GM23338 (cell line): ENCODE results near the gene EHD1. TPM values are rescaled to one million over a fixed set of nuclear protein-coding genes. Genes with fewer than 3 reads are reported as not detected.

Experiments
- ATAC-seq: fragments of 200-7000 bp; cut with Tn5 transposase; 3 replicates; pipeline ENCODE4 v1.9.1; 2020
- DNase-seq: peaks from one replicate; pipeline ENCODE4 v3.0.0-alpha.2; 2015; ENCODE audit warnings: low spot score
- H2AFZ ChIP-seq: fragments of 200-600 bp; sonication (generic); 2 replicates; pipeline ENCODE4 v1.8.0; 2016; ENCODE audit warnings: antibody characterized with exemption, mild to moderate bottlenecking, moderate library complexity
- H3F3A ChIP-seq: fragments of 200-600 bp; sonication (generic); replicated peaks from 2 replicates; pipeline ENCODE4 v1.8.0; 2017; ENCODE audit warnings: antibody characterized with exemption, mixed run types, low read depth
- H3K27ac ChIP-seq: fragments of 200-600 bp; sonication (generic); 2 replicates; pipeline ENCODE4 v1.6.1; 2016; ENCODE audit warnings: low read depth
- H3K27me3 ChIP-seq: fragments of 200-600 bp; sonication (generic); 2 replicates; pipeline ENCODE4 v1.8.0; 2016; ENCODE audit warnings: mild to moderate bottlenecking, mixed run types, moderate library complexity; ENCODE audit not compliant: insufficient read depth
- H3K36me3 ChIP-seq: fragments of 200-600 bp; sonication (generic); 2 replicates; pipeline ENCODE4 v1.8.0; 2016; ENCODE audit warnings: mild to moderate bottlenecking; ENCODE audit not compliant: insufficient read depth
- H3K4me1 ChIP-seq: fragments of 200-600 bp; sonication (generic); 2 replicates; pipeline ENCODE4 v1.8.0; 2016; ENCODE audit warnings: mild to moderate bottlenecking, moderate library complexity; ENCODE audit not compliant: insufficient read depth
- H3K4me2 ChIP-seq: fragments of 200-600 bp; sonication (generic); 2 replicates; pipeline ENCODE4 v1.7.1; 2017; ENCODE audit warnings: mixed run types
- H3K4me3 ChIP-seq: fragments of 200-600 bp; sonication (generic); 2 replicates; pipeline ENCODE4 v1.6.1; 2016; ENCODE audit warnings: mixed run types
- H3K79me2 ChIP-seq: fragments of 200-600 bp; sonication (generic); replicated peaks from 2 replicates; pipeline ENCODE4 v1.8.0; 2017; ENCODE audit warnings: mild to moderate bottlenecking; ENCODE audit not compliant: insufficient read depth
- H3K9me2 ChIP-seq: fragments of 200-600 bp; sonication (generic); 2 replicates; pipeline ENCODE4 v1.8.0; 2017; ENCODE audit not compliant: insufficient read depth
- H4K20me1 ChIP-seq: fragments of 200-600 bp; sonication (generic); replicated peaks from 2 replicates; pipeline ENCODE4 v1.8.0; 2017; ENCODE audit warnings: mild to moderate bottlenecking; ENCODE audit not compliant: insufficient read depth
- H3K27ac Mint-ChIP-seq: 2 replicates; pipeline ENCODE4 v1.8.0; 2020; ENCODE audit warnings: inconsistent platforms, mild to moderate bottlenecking, moderate library complexity, mixed read lengths
- H3K27me3 Mint-ChIP-seq: 3 replicates; pipeline ENCODE4 v1.8.0; 2022; ENCODE audit warnings: low read depth, mild to moderate bottlenecking, moderate library complexity, mixed read lengths, inconsistent platforms; ENCODE audit not compliant: insufficient read depth, poor library complexity
- H3K36me3 Mint-ChIP-seq: 3 replicates; pipeline ENCODE4 v1.8.0; 2021; ENCODE audit warnings: low read depth, mild to moderate bottlenecking, inconsistent platforms, moderate library complexity, mixed read lengths
- H3K4me1 Mint-ChIP-seq: 3 replicates; pipeline ENCODE4 v1.8.0; 2020; ENCODE audit warnings: mild to moderate bottlenecking, inconsistent platforms, mixed read lengths
- H3K4me3 Mint-ChIP-seq: 3 replicates; pipeline ENCODE4 v1.8.0; 2021; ENCODE audit warnings: moderate library complexity, mild to moderate bottlenecking, inconsistent platforms, mixed read lengths
- H3K9me3 Mint-ChIP-seq: 3 replicates; pipeline ENCODE4 v1.8.0; 2020; ENCODE audit warnings: moderate library complexity, mild to moderate bottlenecking, inconsistent platforms, mixed read lengths
- CREB1 ChIP-seq: fragments of 250-450 bp; sonication (Bioruptor Pico); IDR thresholded peaks from 2 replicates; pipeline ENCODE4 v1.5.0; 2020; ENCODE audit warnings: low read depth, mild to moderate bottlenecking, moderate library complexity
- ETS1 ChIP-seq: IDR thresholded peaks from 2 replicates; pipeline ENCODE4 v1.6.1; 2016; ENCODE audit warnings: antibody characterized with exemption
- JUNB ChIP-seq: IDR thresholded peaks from one replicate; pipeline ENCODE4 v1.6.1; 2016; ENCODE audit warnings: antibody characterized with exemption; ENCODE audit not compliant: unreplicated experiment
- NANOG ChIP-seq: IDR thresholded peaks from 2 replicates; pipeline ENCODE4 v1.6.1; 2016; ENCODE audit warnings: antibody characterized with exemption, borderline replicate concordance
- POLR2AphosphoS5 ChIP-seq: IDR thresholded peaks from 2 replicates; pipeline ENCODE4 v1.6.1; 2016; ENCODE audit warnings: antibody characterized with exemption, low read depth
- STAT1 ChIP-seq: IDR thresholded peaks from one replicate; pipeline ENCODE4 v1.6.1; 2016; ENCODE audit warnings: antibody characterized with exemption; ENCODE audit not compliant: unreplicated experiment
- ZNF331 ChIP-seq: fragments of 250-450 bp; sonication (Bioruptor Pico); IDR thresholded peaks from 2 replicates; pipeline ENCODE4 v1.5.0; 2020; ENCODE audit warnings: low read depth, mild to moderate bottlenecking, moderate library complexity
- ZNF462 ChIP-seq: fragments of 250-450 bp; sonication (Bioruptor Pico); IDR thresholded peaks from 2 replicates; pipeline ENCODE4 v1.5.0; 2020; ENCODE audit warnings: mild to moderate bottlenecking, moderate library complexity
- polyA plus RNA-seq: library from polyadenylated mRNA; unstranded; fragments of >200 nt; fragmentation: Nextera tagmentation; extraction: Ambion mirVana; gene quantifications from 2 replicates; pipeline ENCODE4 v1.2.1, GENCODE V29; 2016
- total RNA-seq: library from RNA; depleted of rRNA; stranded (reverse); fragments of >200 nt; shearing (Covaris generic); gene quantifications from 2 replicates; pipeline ENCODE4 v1.2.3, GENCODE V29; 2014
- TF ChIP-seq, protein P1 (sequence below), 2 experiments: fragments of 200-600 bp in 1 of 2; sonication (generic) in 1 of 2; conservative IDR thresholded peaks; 2 replicates each; pipeline versions ENCODE4 v1.5.1 to v1.6.1; 2016 to 2017; ENCODE audit warnings: antibody characterized with exemption in 2 of 2, low read depth in 2 of 2, mild to moderate bottlenecking in 2 of 2, moderate library complexity in 1 of 2
- TF ChIP-seq, protein P2 (sequence below): IDR thresholded peaks from one replicate; pipeline ENCODE4 v1.6.1; 2018; ENCODE audit warnings: antibody characterized with exemption; ENCODE audit not compliant: unreplicated experiment

The EHD1 gene
- total and polyA plus RNA-seq, 2 experiments from 2014 or later = 16.7 to 69.7 TPM

DNA sequence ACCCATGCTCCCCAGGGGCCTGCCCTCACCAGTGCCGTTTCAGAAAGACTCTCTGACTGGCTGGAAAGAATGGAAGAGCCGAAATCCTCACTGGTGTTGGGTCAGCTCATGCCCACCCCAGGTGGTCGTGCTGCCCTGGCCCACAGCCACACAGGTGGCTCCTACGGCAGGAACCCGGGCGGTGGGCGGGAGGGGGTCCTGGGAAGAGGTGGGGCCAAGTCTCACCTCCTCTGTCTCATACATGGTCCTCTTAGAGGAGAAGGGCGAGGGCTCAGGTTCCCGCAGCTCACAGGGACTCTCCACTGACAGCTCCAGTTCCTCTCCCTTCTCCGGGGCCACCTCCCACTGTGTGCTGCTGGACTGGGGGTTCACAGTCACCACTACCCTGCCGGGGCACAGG, 30.3 kb upstream of the EHD1 start (continued):
- TF ChIP-seq, protein P1, sequence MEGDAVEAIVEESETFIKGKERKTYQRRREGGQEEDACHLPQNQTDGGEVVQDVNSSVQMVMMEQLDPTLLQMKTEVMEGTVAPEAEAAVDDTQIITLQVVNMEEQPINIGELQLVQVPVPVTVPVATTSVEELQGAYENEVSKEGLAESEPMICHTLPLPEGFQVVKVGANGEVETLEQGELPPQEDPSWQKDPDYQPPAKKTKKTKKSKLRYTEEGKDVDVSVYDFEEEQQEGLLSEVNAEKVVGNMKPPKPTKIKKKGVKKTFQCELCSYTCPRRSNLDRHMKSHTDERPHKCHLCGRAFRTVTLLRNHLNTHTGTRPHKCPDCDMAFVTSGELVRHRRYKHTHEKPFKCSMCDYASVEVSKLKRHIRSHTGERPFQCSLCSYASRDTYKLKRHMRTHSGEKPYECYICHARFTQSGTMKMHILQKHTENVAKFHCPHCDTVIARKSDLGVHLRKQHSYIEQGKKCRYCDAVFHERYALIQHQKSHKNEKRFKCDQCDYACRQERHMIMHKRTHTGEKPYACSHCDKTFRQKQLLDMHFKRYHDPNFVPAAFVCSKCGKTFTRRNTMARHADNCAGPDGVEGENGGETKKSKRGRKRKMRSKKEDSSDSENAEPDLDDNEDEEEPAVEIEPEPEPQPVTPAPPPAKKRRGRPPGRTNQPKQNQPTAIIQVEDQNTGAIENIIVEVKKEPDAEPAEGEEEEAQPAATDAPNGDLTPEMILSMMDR (conservative IDR thresholded peaks at IDR 0.05; ENCODE audit: low read depth in 2 of 2) = no peak
- TF ChIP-seq POLR2AphosphoS5 (no peak), ZNF331 (no peak), NANOG (no peak), STAT1 (no peak), JUNB (no peak)

DNA sequence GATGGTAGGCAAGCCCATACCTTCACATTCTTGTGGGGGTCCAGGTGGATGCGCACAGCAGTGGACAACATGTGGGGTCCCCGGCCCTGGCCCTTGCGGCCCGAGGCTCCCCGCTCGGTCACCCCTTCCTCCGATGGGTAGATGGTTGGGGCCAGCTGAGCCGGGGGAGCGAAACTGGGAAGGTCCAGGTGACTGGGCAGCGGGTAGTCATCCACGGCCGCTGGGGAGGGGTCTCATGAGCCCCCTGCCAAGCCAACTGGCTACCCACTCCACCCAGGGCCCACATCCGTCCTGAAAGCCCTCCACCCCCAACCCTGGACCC, 27.9 kb upstream of the EHD1 start:
- Mint-ChIP-seq H3K4me3 (no peak overlapping the region), H3K36me3 (peaks cover 6% of the 10 kb centered on the region), H3K27me3 (peaks cover 7% of the 10 kb centered on the region), H3K27ac (no peak overlapping the region), H3K9me3 (no peaks in the 10 kb centered on the region; the same call in 2 of the 3 replicates), H3K4me1 (no peaks in the 10 kb centered on the region)
- no peaks in the 10 kb centered on the region for H3K27me3 ChIP-seq
- H3F3A ChIP-seq = no peaks in the 10 kb centered on the region
- H3K4me3 ChIP-seq = no peak overlapping the region
- no peaks in the 10 kb centered on the region; the same call in none of the 2 replicates for H4K20me1 ChIP-seq
- H3K4me1 ChIP-seq = no peaks in the 10 kb centered on the region
- H2AFZ ChIP-seq = no peak overlapping the region
- no peak for TF ChIP-seq ETS1
- TF ChIP-seq NANOG = no peak
- no peak for TF ChIP-seq CREB1 (CRISPR knock-in tag)
- TF ChIP-seq, protein P1 (conservative IDR thresholded peaks at IDR 0.05; ENCODE audit: low read depth in 2 of 2) = no peak
- TF ChIP-seq, protein P2, sequence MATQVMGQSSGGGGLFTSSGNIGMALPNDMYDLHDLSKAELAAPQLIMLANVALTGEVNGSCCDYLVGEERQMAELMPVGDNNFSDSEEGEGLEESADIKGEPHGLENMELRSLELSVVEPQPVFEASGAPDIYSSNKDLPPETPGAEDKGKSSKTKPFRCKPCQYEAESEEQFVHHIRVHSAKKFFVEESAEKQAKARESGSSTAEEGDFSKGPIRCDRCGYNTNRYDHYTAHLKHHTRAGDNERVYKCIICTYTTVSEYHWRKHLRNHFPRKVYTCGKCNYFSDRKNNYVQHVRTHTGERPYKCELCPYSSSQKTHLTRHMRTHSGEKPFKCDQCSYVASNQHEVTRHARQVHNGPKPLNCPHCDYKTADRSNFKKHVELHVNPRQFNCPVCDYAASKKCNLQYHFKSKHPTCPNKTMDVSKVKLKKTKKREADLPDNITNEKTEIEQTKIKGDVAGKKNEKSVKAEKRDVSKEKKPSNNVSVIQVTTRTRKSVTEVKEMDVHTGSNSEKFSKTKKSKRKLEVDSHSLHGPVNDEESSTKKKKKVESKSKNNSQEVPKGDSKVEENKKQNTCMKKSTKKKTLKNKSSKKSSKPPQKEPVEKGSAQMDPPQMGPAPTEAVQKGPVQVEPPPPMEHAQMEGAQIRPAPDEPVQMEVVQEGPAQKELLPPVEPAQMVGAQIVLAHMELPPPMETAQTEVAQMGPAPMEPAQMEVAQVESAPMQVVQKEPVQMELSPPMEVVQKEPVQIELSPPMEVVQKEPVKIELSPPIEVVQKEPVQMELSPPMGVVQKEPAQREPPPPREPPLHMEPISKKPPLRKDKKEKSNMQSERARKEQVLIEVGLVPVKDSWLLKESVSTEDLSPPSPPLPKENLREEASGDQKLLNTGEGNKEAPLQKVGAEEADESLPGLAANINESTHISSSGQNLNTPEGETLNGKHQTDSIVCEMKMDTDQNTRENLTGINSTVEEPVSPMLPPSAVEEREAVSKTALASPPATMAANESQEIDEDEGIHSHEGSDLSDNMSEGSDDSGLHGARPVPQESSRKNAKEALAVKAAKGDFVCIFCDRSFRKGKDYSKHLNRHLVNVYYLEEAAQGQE = no peak
- no peak for TF ChIP-seq ZNF462 (CRISPR knock-in tag)
- no peak for TF ChIP-seq STAT1
- no peak for TF ChIP-seq ZNF331
- TF ChIP-seq POLR2AphosphoS5 = no peak
- H3K79me2 ChIP-seq = no peaks in the 10 kb centered on the region
- H3K36me3 ChIP-seq = no peaks in the 10 kb centered on the region
- no peak for ATAC-seq
- H3K9me2 ChIP-seq = no peaks in the 10 kb centered on the region
- H3K4me2 ChIP-seq = no peak overlapping the region
- DNase-seq = no peak
- H3K27ac ChIP-seq = no peak overlapping the region
